HepG2 (cell line): ENCODE data around the gene SELENOI. TPM values are rescaled to one million over a fixed set of nuclear protein-coding genes. Genes with fewer than 3 reads are reported as not detected.

Source experiments
- AKAP8 ChIP-seq: sonication (generic); formaldehyde crosslinking; IDR thresholded peaks from 2 replicates; pipeline ENCODE4 v1.5.1; 2020; ENCODE audit warnings: mild to moderate bottlenecking, missing genetic modification reagents
- CBX5 ChIP-seq: sonication (generic); formaldehyde crosslinking; IDR thresholded peaks from 2 replicates; pipeline ENCODE4 v1.4.0; 2020; ENCODE audit warnings: missing genetic modification reagents, borderline replicate concordance
- FOXM1 ChIP-seq: sonication (generic); formaldehyde crosslinking; IDR thresholded peaks from 2 replicates; pipeline ENCODE4 v1.5.0; 2020; ENCODE audit warnings: missing genetic modification reagents
- JDP2 ChIP-seq: sonication (generic); formaldehyde crosslinking; IDR thresholded peaks from 2 replicates; pipeline ENCODE4 v1.8.1; 2022; ENCODE audit warnings: missing genetic modification reagents, borderline replicate concordance
- MED8 ChIP-seq: sonication (generic); formaldehyde crosslinking; IDR thresholded peaks from 2 replicates; pipeline ENCODE4 v1.8.1; 2023; ENCODE audit warnings: mild to moderate bottlenecking, missing genetic modification reagents; ENCODE audit not compliant: insufficient replicate concordance
- MLLT10 ChIP-seq: sonication (generic); formaldehyde crosslinking; IDR thresholded peaks from 2 replicates; pipeline ENCODE4 v1.4.0; 2020; ENCODE audit warnings: missing genetic modification reagents
- POGZ ChIP-seq: sonication (generic); formaldehyde crosslinking; IDR thresholded peaks from 2 replicates; pipeline ENCODE4 v1.4.0; 2020; ENCODE audit warnings: mild to moderate bottlenecking, missing genetic modification reagents
- RARG ChIP-seq: sonication (generic); formaldehyde crosslinking; IDR thresholded peaks from 2 replicates; pipeline ENCODE4 v1.4.0; 2020; ENCODE audit warnings: low read depth, mild to moderate bottlenecking, missing genetic modification reagents
- SP140L ChIP-seq: sonication (generic); formaldehyde crosslinking; IDR thresholded peaks from 2 replicates; pipeline ENCODE4 v1.4.0; 2020; ENCODE audit warnings: missing genetic modification reagents, borderline replicate concordance
- TIGD3 ChIP-seq: sonication (generic); formaldehyde crosslinking; IDR thresholded peaks from 2 replicates; pipeline ENCODE4 v1.5.1; 2020; ENCODE audit warnings: mild to moderate bottlenecking, missing genetic modification reagents, borderline replicate concordance
- ZNF230 ChIP-seq: sonication (generic); formaldehyde crosslinking; IDR thresholded peaks from 2 replicates; pipeline ENCODE4 v1.4.0; 2020; ENCODE audit warnings: mild to moderate bottlenecking, missing genetic modification reagents
- ZNF687 ChIP-seq: sonication (generic); formaldehyde crosslinking; IDR thresholded peaks from 2 replicates; pipeline ENCODE4 v1.5.1; 2020; ENCODE audit warnings: mild to moderate bottlenecking, missing genetic modification reagents, moderate library complexity
- polyA plus RNA-seq, 8 experiments: library from polyadenylated mRNA; depleted of rRNA in 3 of 8; stranded (reverse) in 7 of 8; unstranded in 1 of 8; fragments of >200 nt; fragmentation: Illumina TruSeq in 4 of 8; extraction: Trizol in 4 of 8; gene quantifications; 2 replicates each; pipeline versions ENCODE4 v1.2.1 to v1.2.3, GENCODE V29; 2011 to 2016; ENCODE audit warnings: low read depth in 4 of 8, missing spikeins in 1 of 8, mixed read lengths in 1 of 8; ENCODE audit not compliant: insufficient read depth in 1 of 8
- total RNA-seq, 5 experiments: library from RNA; depleted of rRNA; stranded (reverse); fragments of >200 nt; fragmentation: Illumina TruSeq; extraction: Trizol; gene quantifications; 2 replicates each; pipeline ENCODE4 v1.2.3, GENCODE V29; 2016; ENCODE audit warnings: low read depth in 1 of 5

Gene SELENOI
- total and polyA plus RNA-seq, 2 of the 13 experiments (the other 11 are each of a cell fraction or from before 2014, with no cell fraction given), result 27.7 to 60.3 TPM

- TF ChIP-seq MLLT10 (CRISPR knock-in tag) (no peak), AKAP8 (CRISPR knock-in tag) (no peak), JDP2 (CRISPR knock-in tag) (no peak), RARG (CRISPR knock-in tag) (no peak), CBX5 (CRISPR knock-in tag) (no peak), FOXM1 (no peak), TIGD3 (CRISPR knock-in tag) (no peak), POGZ (CRISPR knock-in tag) (no peak), MED8 (CRISPR knock-in tag) (no peak), ZNF687 (CRISPR knock-in tag) (no peak), ZNF230 (CRISPR knock-in tag) (no peak), SP140L (CRISPR knock-in tag) (no peak)
- TF ChIP-seq, all 625 proteins: peak for 0
Measured at GRCh38 chr2:26325851-26326250, 20.1 kb upstream of the SELENOI start (continued).
